ENCODE data around the gene CIB1. TPM values are rescaled to one million over a fixed set of nuclear protein-coding genes. Genes with fewer than 3 reads are reported as not detected.
A peak's percentile ranks its signal among the peaks of the same experiment; 100 is the strongest.

Gene CIB1
- total RNA-seq, 1 donor from 2014 or later, result 42.7 TPM

- H3K4me1 ChIP-seq, result peaks cover 63% of the 10 kb centered on the region
- no peak for TF ChIP-seq POLR2A (IDR thresholded peaks at IDR 0.05)
- TF ChIP-seq, protein P1, sequence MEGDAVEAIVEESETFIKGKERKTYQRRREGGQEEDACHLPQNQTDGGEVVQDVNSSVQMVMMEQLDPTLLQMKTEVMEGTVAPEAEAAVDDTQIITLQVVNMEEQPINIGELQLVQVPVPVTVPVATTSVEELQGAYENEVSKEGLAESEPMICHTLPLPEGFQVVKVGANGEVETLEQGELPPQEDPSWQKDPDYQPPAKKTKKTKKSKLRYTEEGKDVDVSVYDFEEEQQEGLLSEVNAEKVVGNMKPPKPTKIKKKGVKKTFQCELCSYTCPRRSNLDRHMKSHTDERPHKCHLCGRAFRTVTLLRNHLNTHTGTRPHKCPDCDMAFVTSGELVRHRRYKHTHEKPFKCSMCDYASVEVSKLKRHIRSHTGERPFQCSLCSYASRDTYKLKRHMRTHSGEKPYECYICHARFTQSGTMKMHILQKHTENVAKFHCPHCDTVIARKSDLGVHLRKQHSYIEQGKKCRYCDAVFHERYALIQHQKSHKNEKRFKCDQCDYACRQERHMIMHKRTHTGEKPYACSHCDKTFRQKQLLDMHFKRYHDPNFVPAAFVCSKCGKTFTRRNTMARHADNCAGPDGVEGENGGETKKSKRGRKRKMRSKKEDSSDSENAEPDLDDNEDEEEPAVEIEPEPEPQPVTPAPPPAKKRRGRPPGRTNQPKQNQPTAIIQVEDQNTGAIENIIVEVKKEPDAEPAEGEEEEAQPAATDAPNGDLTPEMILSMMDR (IDR thresholded peaks at IDR 0.05), result no peak
- H3K27ac ChIP-seq, result no peak overlapping the region
- H3K36me3 ChIP-seq, result peaks cover 0 to 34% of the 10 kb centered on the region in 2 donors
- intact Hi-C loops (cut with DNase I), result no loop called here
- H3K27me3 ChIP-seq, result no peaks in the 10 kb centered on the region
- no peak for DNase-seq (ENCODE audit: extremely low spot score in 2 of 2)
- H3K4me3 ChIP-seq, result peak overlapping the region; percentile 71 to 84
- no peaks in the 10 kb centered on the region for H3K9me3 ChIP-seq
Measured at GRCh38 chr15:90268415-90268814, 34.7 kb upstream of the CIB1 start.

GRCh38 chr15:90266485-90266884, 32.7 kb upstream of the CIB1 start:
- TF ChIP-seq POLR2AphosphoS5 (IDR thresholded peaks at IDR 0.05; ENCODE audit: insufficient read depth in 1 of 2, low read depth in 1 of 2), result no peak
- no peak for TF ChIP-seq POLR2A (IDR thresholded peaks at IDR 0.05)
- TF ChIP-seq, protein P1 (IDR thresholded peaks at IDR 0.05), result no peak
- H3K4me1 ChIP-seq, result peaks cover 59% of the 10 kb centered on the region
- H3K27ac ChIP-seq, result peak overlapping the region; percentile 96
- no peaks in the 10 kb centered on the region for H3K9me3 ChIP-seq
- H3K4me3 ChIP-seq, result peak overlapping the region; percentile 71 to 84
- intact Hi-C loops (cut with DNase I), result no loop called here
- H3K36me3 ChIP-seq, result peaks cover 0 to 19% of the 10 kb centered on the region in 2 donors
- no peak for DNase-seq (ENCODE audit: extremely low spot score in 2 of 2)
- H3K27me3 ChIP-seq, result no peaks in the 10 kb centered on the region

DNA sequence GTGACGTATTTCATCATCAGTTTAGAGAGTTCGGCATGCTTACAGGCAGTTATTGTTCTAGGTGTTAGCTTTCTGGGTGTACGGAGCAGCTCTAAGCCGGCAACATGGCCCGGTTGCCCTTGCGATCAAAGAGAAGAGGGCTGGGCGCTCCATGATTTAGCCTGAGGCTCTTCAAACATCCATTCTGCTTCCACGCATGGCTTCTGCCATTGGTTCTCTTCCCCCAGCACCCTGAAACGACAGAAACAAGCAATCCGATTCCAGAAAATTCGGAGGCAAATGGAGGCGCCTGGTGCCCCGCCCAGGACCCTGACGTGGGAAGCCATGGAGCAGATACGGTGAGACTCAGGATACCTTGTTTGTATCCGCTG, 32.3 kb upstream of the CIB1 start:
- H3K4me1 ChIP-seq, result peaks cover 55% of the 10 kb centered on the region
- no peak for DNase-seq (ENCODE audit: extremely low spot score in 2 of 2)
- TF ChIP-seq POLR2AphosphoS5 (IDR thresholded peaks at IDR 0.05; ENCODE audit: insufficient read depth in 1 of 2, low read depth in 1 of 2) (no peak), POLR2A (IDR thresholded peaks at IDR 0.05) (no peak)
- TF ChIP-seq, protein P1 (IDR thresholded peaks at IDR 0.05), result no peak

GRCh38 chr15:90265271-90266060, 31.7 kb upstream of the CIB1 start, which contains the start of gene NGRN:
Gene NGRN (plus strand): TSS chr15:90265672. CDS start chr15:90265713, 41 bp downstream.
- DNase-seq (ENCODE audit: extremely low spot score in 2 of 2), result peak in 1 of 2 donors; percentile 96
- peak within 1 kb of the TSS; percentile 96 for H3K27ac ChIP-seq
- peak within 1 kb of the TSS; percentile 71 to 84 for H3K4me3 ChIP-seq
- TF ChIP-seq POLR2A (IDR thresholded peaks at IDR 0.05) (peak in 1 of 2 donors; percentile 88), POLR2AphosphoS5 (IDR thresholded peaks at IDR 0.05; ENCODE audit: insufficient read depth in 1 of 2, low read depth in 1 of 2) (peak; percentile 91 to 98)
- TF ChIP-seq, protein P1 (IDR thresholded peaks at IDR 0.05), result no peak
- peaks cover 0 to 13% of the 10 kb centered on the region in 2 donors for H3K36me3 ChIP-seq
- no peaks in the 10 kb centered on the region for H3K27me3 ChIP-seq
- peaks cover 52% of the 10 kb centered on the region for H3K4me1 ChIP-seq
- intact Hi-C loops (cut with DNase I), result no loop called here
- H3K9me3 ChIP-seq, result no peaks in the 10 kb centered on the region

More for the DNA sequence above, 32.3 kb upstream of the CIB1 start:
- intact Hi-C loops (cut with DNase I), result no loop called here
- no peaks in the 10 kb centered on the region for H3K27me3 ChIP-seq
- peak overlapping the region; percentile 71 to 84 for H3K4me3 ChIP-seq
- H3K9me3 ChIP-seq, result no peaks in the 10 kb centered on the region
- H3K36me3 ChIP-seq, result peaks cover 0 to 15% of the 10 kb centered on the region in 2 donors
- peak overlapping the region; percentile 96 for H3K27ac ChIP-seq

- Histone ChIP-seq H3K4me1 (peaks cover 46% of the 10 kb centered on the region), H3K27me3 (no peaks in the 10 kb centered on the region), H3K9me3 (no peaks in the 10 kb centered on the region), H3K4me3 (peak overlapping the region; percentile 71 to 84), H3K27ac (peak overlapping the region; percentile 96), H3K36me3 (peaks cover 0 to 6% of the 10 kb centered on the region in 2 donors)
- no peak for DNase-seq (ENCODE audit: extremely low spot score in 2 of 2)
- intact Hi-C loops (cut with DNase I), result no loop called here
- TF ChIP-seq, protein P1 (IDR thresholded peaks at IDR 0.05), result no peak
- TF ChIP-seq POLR2AphosphoS5 (IDR thresholded peaks at IDR 0.05; ENCODE audit: insufficient read depth in 1 of 2, low read depth in 1 of 2), result no peak
- no peak for TF ChIP-seq POLR2A (IDR thresholded peaks at IDR 0.05)
Measured at GRCh38 chr15:90264671-90265070, 30.9 kb upstream of the CIB1 start.

Measured in vagina (tissue), 2 donors.